HepG2 (cell line): Measurements from ENCODE around the gene ATRIP. TPM values are rescaled to one million over a fixed set of nuclear protein-coding genes. Genes with fewer than 3 reads are reported as not detected.

Experiments used
- ATAC-seq: fragments of 200-7000 bp; cut with Tn5 transposase; 3 replicates; pipeline ENCODE4 v1.9.1; 2020; ENCODE audit warnings: mild to moderate bottlenecking, moderate library complexity
- BruUV-seq: library from RNA; stranded (reverse); fragments of 400-500 nt; replicated peaks from 2 replicates; lab custom pipeline; 2021; lab: Mats Ljungman, UMichigan
- CTCF ChIA-PET: fragments of 300-600 bp; formaldehyde crosslinking; extraction: SDS; loops from one replicate; lab custom pipeline; 2021; ENCODE audit warnings: low total read pairs, inconsistent platforms, low intra/inter-chr PET ratio; lab: Yijun Ruan, JAX
- POLR2A ChIA-PET: fragments of 350-600 bp; sonication (Branson Sonifier 250); formaldehyde crosslinking; loops from one replicate; lab custom pipeline; 2020; ENCODE audit warnings: antibody characterized with exemption, inconsistent platforms; lab: Yijun Ruan, JAX
- DNase-seq: peaks from one replicate; pipeline ENCODE4 v3.0.0-alpha.2; 2015; ENCODE audit warnings: low spot score
- FAIRE-seq: peaks from 3 replicates; lab custom pipeline; 2011; peaks lifted over from hg19 to GRCh38; lab: Jason Lieb, UNC
- H2AFZ ChIP-seq: one replicate; pipeline ENCODE4 v1.6.1; 2011; ENCODE audit warnings: low read length, inconsistent platforms
- H3K27ac ChIP-seq: fragments of 300-600 bp; 3 replicates; pipeline ENCODE4 v1.8.0; 2011; ENCODE audit warnings: mixed run types, mild to moderate bottlenecking, mixed read lengths, low read length, inconsistent platforms; ENCODE audit not compliant: insufficient read depth; ENCODE audit errors: extremely low read length
- H3K27me3 ChIP-seq, 2 experiments: fragments of 200-600 bp in 1 of 2; 2 replicates in 1 of 2; 3 replicates in 1 of 2; pipeline versions ENCODE4 v1.6.0 to v1.8.0; 2011; ENCODE audit warnings: low read length in 2 of 2, mild to moderate bottlenecking in 2 of 2, moderate library complexity in 2 of 2, inconsistent platforms in 1 of 2; ENCODE audit not compliant: insufficient read depth in 2 of 2, control insufficient read depth in 1 of 2
- H3K36me3 ChIP-seq, 2 experiments: fragments of 200-600 bp in 1 of 2; replicated peaks in 1 of 2; 2 replicates in 1 of 2; 3 replicates in 1 of 2; pipeline versions ENCODE4 v1.5.1 to v1.8.0; 2011; ENCODE audit warnings: low read length in 2 of 2, inconsistent platforms in 1 of 2; ENCODE audit not compliant: insufficient read depth in 2 of 2, control insufficient read depth in 1 of 2
- H3K4me1 ChIP-seq: 2 replicates; pipeline ENCODE4 v1.5.1; 2012; ENCODE audit warnings: low read length, inconsistent platforms; ENCODE audit not compliant: insufficient read depth
- H3K4me2 ChIP-seq: 2 replicates; pipeline ENCODE4 v1.6.0; 2011; ENCODE audit warnings: low read depth, low read length, inconsistent platforms
- H3K4me3 ChIP-seq, 3 experiments: fragments of 200-600 bp in 1 of 3; sonication (generic), shearing (Covaris generic) in 1 of 3; replicated peaks in 1 of 3; 2 replicates each; pipeline ENCODE4 v1.5.1; 2011 to 2016; ENCODE audit warnings: low read length in 3 of 3, inconsistent platforms in 2 of 3, low read depth in 2 of 3, mild to moderate bottlenecking in 2 of 3, control low read depth in 1 of 3, mixed read lengths in 1 of 3; ENCODE audit not compliant: insufficient read depth in 1 of 3
- H3K79me2 ChIP-seq: one replicate; pipeline ENCODE4 v1.6.1; 2011; ENCODE audit warnings: low read length, inconsistent platforms; ENCODE audit not compliant: insufficient read depth
- H3K9ac ChIP-seq: 2 replicates; pipeline ENCODE4 v1.6.0; 2011; ENCODE audit warnings: mild to moderate bottlenecking, low read depth, low read length, inconsistent platforms; ENCODE audit not compliant: insufficient read depth
- H3K9me3 ChIP-seq: 2 replicates; pipeline ENCODE4 v1.5.1; 2012; ENCODE audit warnings: mild to moderate bottlenecking, low read length
- H4K20me1 ChIP-seq: 2 replicates; pipeline ENCODE4 v1.6.0; 2011; ENCODE audit warnings: inconsistent platforms, mild to moderate bottlenecking, low read length, moderate library complexity; ENCODE audit not compliant: insufficient read depth
- ATF6 ChIP-seq: sonication (generic); formaldehyde crosslinking; conservative IDR thresholded peaks from 2 replicates; pipeline ENCODE4 v1.4.0; 2020; ENCODE audit warnings: missing genetic modification reagents
- BORCS8-MEF2B ChIP-seq: sonication (generic); formaldehyde crosslinking; IDR thresholded peaks from 2 replicates; pipeline ENCODE4 v1.8.0; 2022; ENCODE audit warnings: mild to moderate bottlenecking, missing genetic modification reagents
- FOXM1 ChIP-seq: sonication (generic); formaldehyde crosslinking; IDR thresholded peaks from 2 replicates; pipeline ENCODE4 v1.5.0; 2020; ENCODE audit warnings: missing genetic modification reagents
- IRX3 ChIP-seq: sonication (generic); formaldehyde crosslinking; IDR thresholded peaks from 2 replicates; pipeline ENCODE4 v1.8.1; 2023; ENCODE audit warnings: mild to moderate bottlenecking, low read depth, missing genetic modification reagents, borderline replicate concordance
- KLF16 ChIP-seq, 2 experiments: sonication (generic) in 1 of 2; formaldehyde crosslinking in 1 of 2; IDR thresholded peaks; 2 replicates each; pipeline versions ENCODE4 v1.6.1 to v1.8.0; 2016 to 2023; ENCODE audit warnings: missing genetic modification reagents in 2 of 2, missing compliant biosample characterization in 1 of 2
- MEIS1 ChIP-seq: sonication (generic); formaldehyde crosslinking; IDR thresholded peaks from 2 replicates; pipeline ENCODE4 v1.9.0; 2021; ENCODE audit warnings: mild to moderate bottlenecking, missing genetic modification reagents, moderate library complexity, borderline replicate concordance
- NFE2 ChIP-seq: sonication (generic); formaldehyde crosslinking; IDR thresholded peaks from 2 replicates; pipeline ENCODE4 v1.4.0; 2020; ENCODE audit warnings: missing genetic modification reagents
- RAD51 ChIP-seq: fragments of 450-650 bp; IDR thresholded peaks from 2 replicates; pipeline ENCODE4 v1.6.1; 2016; ENCODE audit warnings: borderline replicate concordance
- RFX3 ChIP-seq: IDR thresholded peaks from 2 replicates; pipeline ENCODE4 v1.6.1; 2016; ENCODE audit warnings: missing biosample characterization, missing genetic modification reagents
- RNF2 ChIP-seq: fragments of 450-650 bp; conservative IDR thresholded peaks from 2 replicates; pipeline ENCODE4 v1.6.1; 2016; ENCODE audit warnings: low read depth
- SUZ12 ChIP-seq: fragments of 150-350 bp; IDR thresholded peaks from 2 replicates; pipeline ENCODE4 v1.6.1; 2014; ENCODE audit warnings: low read depth, low read length
- TBX2 ChIP-seq: sonication (generic); formaldehyde crosslinking; IDR thresholded peaks from 2 replicates; pipeline ENCODE4 v1.5.0; 2020; ENCODE audit warnings: missing genetic modification reagents, mild to moderate bottlenecking, borderline replicate concordance
- ZNF350 ChIP-seq: sonication (generic); formaldehyde crosslinking; IDR thresholded peaks from 2 replicates; pipeline ENCODE4 v1.4.0; 2020; ENCODE audit warnings: mild to moderate bottlenecking, low read depth, missing genetic modification reagents, borderline replicate concordance
- ZNF44 ChIP-seq: sonication (generic); formaldehyde crosslinking; IDR thresholded peaks from 2 replicates; pipeline ENCODE4 v1.5.1; 2020; ENCODE audit warnings: mild to moderate bottlenecking, missing genetic modification reagents
- ZNF740 ChIP-seq: sonication (generic); formaldehyde crosslinking; IDR thresholded peaks from 2 replicates; pipeline ENCODE4 v1.4.0; 2020; ENCODE audit warnings: missing genetic modification reagents
- ZNF839 ChIP-seq: sonication (generic); formaldehyde crosslinking; IDR thresholded peaks from 2 replicates; pipeline ENCODE4 v1.4.0; 2020; ENCODE audit warnings: missing genetic modification reagents, mild to moderate bottlenecking, borderline replicate concordance
- ZNF878 ChIP-seq: sonication (generic); formaldehyde crosslinking; IDR thresholded peaks from 2 replicates; pipeline ENCODE4 v1.8.1; 2023; ENCODE audit warnings: mild to moderate bottlenecking, missing genetic modification reagents, moderate library complexity
- WGBS: methylation state at CpG from one replicate; pipeline ENCODE4 v1.1.6; 2017; ENCODE audit warnings: low lambda C conversion rate; 5-methylcytosine and 5-hydroxymethylcytosine counted together
- in situ Hi-C: cut with HindIII; loops from 2 replicates; pipeline ENCODE4 v1.10.0; 2017; ENCODE audit warnings: low pct_unique_long_range_greater_than_20kb; ENCODE audit not compliant: extremely low pct_ligation_motif_present
- intact Hi-C: fragments of 100-400 bp; cut with micrococcal nuclease; formaldehyde crosslinking; loops from one replicate; pipeline ENCODE4 v1.10.0; 2022; ENCODE audit not compliant: unreplicated experiment
- polyA plus RNA-seq, 8 experiments: library from polyadenylated mRNA; depleted of rRNA in 3 of 8; stranded (reverse) in 7 of 8; unstranded in 1 of 8; fragments of >200 nt; fragmentation: Illumina TruSeq in 4 of 8; extraction: Trizol in 4 of 8; gene quantifications; 2 replicates each; pipeline versions ENCODE4 v1.2.1 to v1.2.3, GENCODE V29; 2011 to 2016; ENCODE audit warnings: low read depth in 4 of 8, missing spikeins in 1 of 8, mixed read lengths in 1 of 8; ENCODE audit not compliant: insufficient read depth in 1 of 8
- total RNA-seq, 5 experiments: library from RNA; depleted of rRNA; stranded (reverse); fragments of >200 nt; fragmentation: Illumina TruSeq; extraction: Trizol; gene quantifications; 2 replicates each; pipeline ENCODE4 v1.2.3, GENCODE V29; 2016; ENCODE audit warnings: low read depth in 1 of 5
- TF ChIP-seq, protein P1 (sequence below): IDR thresholded peaks from 2 replicates; pipeline ENCODE4 v1.6.1; 2012; ENCODE audit warnings: low read length, improper control_type of control experiment
- TF ChIP-seq, protein P2 (sequence below): sonication (generic); formaldehyde crosslinking; IDR thresholded peaks from 2 replicates; pipeline ENCODE4 v1.5.0; 2020; ENCODE audit warnings: missing genetic modification reagents

Gene ATRIP
- total and polyA plus RNA-seq, 2 of the 13 experiments (the other 11 are each of a cell fraction or from before 2014, with no cell fraction given), result 5.1 to 12.5 TPM

- no peak for TF ChIP-seq ATF6
- no peak for TF ChIP-seq MEIS1 (CRISPR knock-in tag)
- TF ChIP-seq ZNF44 (CRISPR knock-in tag), result no peak
- no peak for TF ChIP-seq IRX3 (CRISPR knock-in tag)
- no peak for TF ChIP-seq RAD51
- TF ChIP-seq, all 625 proteins: peak for 0
These were observed 46.6 kb downstream of the ATRIP start (continued) for GRCh38 chr3:48493203-48493501.

DNA sequence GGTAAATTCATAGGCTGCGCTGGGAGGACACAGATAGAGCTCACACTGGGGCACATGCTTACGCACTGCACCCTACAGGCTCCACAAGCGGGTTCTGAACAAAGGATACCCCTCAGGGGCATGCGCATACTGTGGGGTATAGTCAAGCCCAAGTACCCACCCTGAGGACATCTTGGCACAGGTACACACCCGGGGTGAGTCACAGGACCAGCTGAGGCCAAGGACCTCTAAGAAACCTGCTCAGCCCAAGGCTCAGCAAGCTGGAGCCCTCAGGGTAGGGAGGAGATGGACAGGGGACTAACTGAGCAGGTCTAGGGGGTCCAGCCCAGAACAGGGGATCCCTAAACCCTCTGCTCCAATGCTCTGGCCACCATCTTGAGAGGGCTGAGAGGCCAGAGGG lies 54.1 kb downstream of the ATRIP start:
- CTCF ChIA-PET, result no interaction called here
- Histone ChIP-seq H3K36me3 (no peaks in the 10 kb centered on the region), H3K4me1 (peaks cover 20% of the 10 kb centered on the region)
- TF ChIP-seq SUZ12, result no peak
- no peak for TF ChIP-seq FOXM1 (CRISPR knock-in tag)
- TF ChIP-seq RFX3 (CRISPR knock-in tag), result no peak
- no peak for TF ChIP-seq NFE2
- no peak for TF ChIP-seq KLF16 (CRISPR knock-in tag; IDR thresholded peaks at IDR 0.05)
- TF ChIP-seq TBX2 (CRISPR knock-in tag), result no peak
- TF ChIP-seq, protein P1, sequence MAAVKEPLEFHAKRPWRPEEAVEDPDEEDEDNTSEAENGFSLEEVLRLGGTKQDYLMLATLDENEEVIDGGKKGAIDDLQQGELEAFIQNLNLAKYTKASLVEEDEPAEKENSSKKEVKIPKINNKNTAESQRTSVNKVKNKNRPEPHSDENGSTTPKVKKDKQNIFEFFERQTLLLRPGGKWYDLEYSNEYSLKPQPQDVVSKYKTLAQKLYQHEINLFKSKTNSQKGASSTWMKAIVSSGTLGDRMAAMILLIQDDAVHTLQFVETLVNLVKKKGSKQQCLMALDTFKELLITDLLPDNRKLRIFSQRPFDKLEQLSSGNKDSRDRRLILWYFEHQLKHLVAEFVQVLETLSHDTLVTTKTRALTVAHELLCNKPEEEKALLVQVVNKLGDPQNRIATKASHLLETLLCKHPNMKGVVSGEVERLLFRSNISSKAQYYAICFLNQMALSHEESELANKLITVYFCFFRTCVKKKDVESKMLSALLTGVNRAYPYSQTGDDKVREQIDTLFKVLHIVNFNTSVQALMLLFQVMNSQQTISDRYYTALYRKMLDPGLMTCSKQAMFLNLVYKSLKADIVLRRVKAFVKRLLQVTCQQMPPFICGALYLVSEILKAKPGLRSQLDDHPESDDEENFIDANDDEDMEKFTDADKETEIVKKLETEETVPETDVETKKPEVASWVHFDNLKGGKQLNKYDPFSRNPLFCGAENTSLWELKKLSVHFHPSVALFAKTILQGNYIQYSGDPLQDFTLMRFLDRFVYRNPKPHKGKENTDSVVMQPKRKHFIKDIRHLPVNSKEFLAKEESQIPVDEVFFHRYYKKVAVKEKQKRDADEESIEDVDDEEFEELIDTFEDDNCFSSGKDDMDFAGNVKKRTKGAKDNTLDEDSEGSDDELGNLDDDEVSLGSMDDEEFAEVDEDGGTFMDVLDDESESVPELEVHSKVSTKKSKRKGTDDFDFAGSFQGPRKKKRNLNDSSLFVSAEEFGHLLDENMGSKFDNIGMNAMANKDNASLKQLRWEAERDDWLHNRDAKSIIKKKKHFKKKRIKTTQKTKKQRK, result no peak
- TF ChIP-seq ZNF740, result no peak
- no peak for TF ChIP-seq BORCS8-MEF2B (CRISPR knock-in tag)
- TF ChIP-seq ZNF878 (CRISPR knock-in tag), result no peak
- TF ChIP-seq, protein P2, sequence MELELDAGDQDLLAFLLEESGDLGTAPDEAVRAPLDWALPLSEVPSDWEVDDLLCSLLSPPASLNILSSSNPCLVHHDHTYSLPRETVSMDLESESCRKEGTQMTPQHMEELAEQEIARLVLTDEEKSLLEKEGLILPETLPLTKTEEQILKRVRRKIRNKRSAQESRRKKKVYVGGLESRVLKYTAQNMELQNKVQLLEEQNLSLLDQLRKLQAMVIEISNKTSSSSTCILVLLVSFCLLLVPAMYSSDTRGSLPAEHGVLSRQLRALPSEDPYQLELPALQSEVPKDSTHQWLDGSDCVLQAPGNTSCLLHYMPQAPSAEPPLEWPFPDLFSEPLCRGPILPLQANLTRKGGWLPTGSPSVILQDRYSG (CRISPR knock-in tag), result no peak
- TF ChIP-seq RNF2, result no peak
- no peak for TF ChIP-seq ZNF350
- TF ChIP-seq ZNF839 (CRISPR knock-in tag), result no peak

More for the DNA sequence above, 54.1 kb downstream of the ATRIP start:
- ATAC-seq (no peak), FAIRE-seq (no peak), DNase-seq (no peak)
- no peak overlapping the region for H3K9ac ChIP-seq
- H3K4me2 ChIP-seq, result no peak overlapping the region
- peaks cover 4% of the 10 kb centered on the region; the same call in 1 of the 2 replicates for H3K9me3 ChIP-seq
- H2AFZ ChIP-seq, result no peak overlapping the region
- intact Hi-C loops (no loop called here), in situ Hi-C loops (loop anchor here (5.0 kb wide), 1 partner anchor 33 kb away; a partner anchor contains a TSS)
- no TSS peak for BruUV-seq
- no peaks in the 10 kb centered on the region for H4K20me1 ChIP-seq
- POLR2A ChIA-PET, result interaction anchor here (1.8 kb wide), 1 partner anchor 28 kb away, joined by 4 read pairs; no protein-coding TSS in a partner anchor
- no peak overlapping the region for H3K27ac ChIP-seq
- peaks cover 0 to 8% of the 10 kb centered on the region in 2 experiments; a peak in 1 of 5 replicates for H3K27me3 ChIP-seq
- WGBS, result no CpG with 5 or more reads among the region's 5 CpGs
- H3K79me2 ChIP-seq, result no peaks in the 10 kb centered on the region
- H3K4me3 ChIP-seq, result no peak overlapping the region
